NOMO-1 (cell line): Measurements from ENCODE around the gene PHC1.

Source experiments
- DNase-seq, 2 experiments: peaks; one replicate each; lab custom pipeline; 2025; ENCODE audit not compliant: unreplicated experiment in 2 of 2; lab: John Stamatoyannopoulos, UW

The PHC1 gene

GRCh38 chr12:8914033-8914715 is at the start of gene PHC1:
Gene PHC1, plus strand, starts transcription at chr12:8914509. Its CDS starts 3,169 bp downstream, at chr12:8917678.
- DNase-seq, result peak; percentile 52 to 62

- no peak for DNase-seq
Measured at GRCh38 chr12:8866429-8866828, 47.9 kb upstream of the PHC1 start.

GRCh38 chr12:8867009-8867408 is 47.3 kb upstream of the PHC1 start:
- DNase-seq, result peak in 1 of 2 experiments; percentile 35

GRCh38 chr12:8867786-8868185 is 46.5 kb upstream of the PHC1 start:
- DNase-seq, result no peak

GRCh38 chr12:8870586-8870985 is 43.7 kb upstream of the PHC1 start:
- DNase-seq, result no peak

GRCh38 chr12:8871068-8871467 is 43.2 kb upstream of the PHC1 start:
- DNase-seq, result no peak

- no peak for DNase-seq
Measured at GRCh38 chr12:8876887-8877286, 37.4 kb upstream of the PHC1 start.

- DNase-seq, result no peak
Measured at GRCh38 chr12:8886502-8887284, 27.6 kb upstream of the PHC1 start.

GRCh38 chr12:8887285-8887715 is 27.0 kb upstream of the PHC1 start:
- no peak for DNase-seq

GRCh38 chr12:8890313-8891085 is 23.8 kb upstream of the PHC1 start:
- DNase-seq, result peak; percentile 35 to 51

- DNase-seq, result no peak
Measured at GRCh38 chr12:8891976-8892375, 22.3 kb upstream of the PHC1 start.

- no peak for DNase-seq
Measured at GRCh38 chr12:8894378-8894777, 19.9 kb upstream of the PHC1 start.

GRCh38 chr12:8894986-8895385 is 19.3 kb upstream of the PHC1 start:
- DNase-seq, result no peak

- DNase-seq, result no peak
Measured at GRCh38 chr12:8897081-8897480, 17.2 kb upstream of the PHC1 start.

GRCh38 chr12:8899830-8900229 is 14.5 kb upstream of the PHC1 start:
- peak in 1 of 2 experiments; percentile 15 for DNase-seq

GRCh38 chr12:8902703-8903102 is 11.6 kb upstream of the PHC1 start:
- peak; percentile 17 to 76 for DNase-seq

GRCh38 chr12:8903646-8904045 is 10.7 kb upstream of the PHC1 start:
- DNase-seq, result no peak

- peak in 1 of 2 experiments; percentile 40 for DNase-seq
Measured at GRCh38 chr12:8904665-8905064, 9.6 kb upstream of the PHC1 start.

GRCh38 chr12:8905546-8905945 is 8.8 kb upstream of the PHC1 start:
- no peak for DNase-seq

GRCh38 chr12:8906266-8907180 is 7.8 kb upstream of the PHC1 start:
- no peak for DNase-seq
